Stimulated activated CD8-positive, alpha-beta memory T cell treated with anti-CD3 and anti-CD28 coated beads, Interleukin-7, amount 100 ng/mL, for 4 hours (primary cell): ENCODE measurements around the gene TAOK3.
"Not testable (repeated sequence)": the region's sequence is repeated elsewhere in the genome, so short reads cannot be mapped to it uniquely, and the experiment has no call there.

ENCODE experiments used
- DNase-seq, 2 donors: peaks; one replicate each; pipeline ENCODE4 v3.0.0-alpha.2; 2020; ENCODE audit warnings: low read depth in 2 of 2

The TAOK3 gene

DNA sequence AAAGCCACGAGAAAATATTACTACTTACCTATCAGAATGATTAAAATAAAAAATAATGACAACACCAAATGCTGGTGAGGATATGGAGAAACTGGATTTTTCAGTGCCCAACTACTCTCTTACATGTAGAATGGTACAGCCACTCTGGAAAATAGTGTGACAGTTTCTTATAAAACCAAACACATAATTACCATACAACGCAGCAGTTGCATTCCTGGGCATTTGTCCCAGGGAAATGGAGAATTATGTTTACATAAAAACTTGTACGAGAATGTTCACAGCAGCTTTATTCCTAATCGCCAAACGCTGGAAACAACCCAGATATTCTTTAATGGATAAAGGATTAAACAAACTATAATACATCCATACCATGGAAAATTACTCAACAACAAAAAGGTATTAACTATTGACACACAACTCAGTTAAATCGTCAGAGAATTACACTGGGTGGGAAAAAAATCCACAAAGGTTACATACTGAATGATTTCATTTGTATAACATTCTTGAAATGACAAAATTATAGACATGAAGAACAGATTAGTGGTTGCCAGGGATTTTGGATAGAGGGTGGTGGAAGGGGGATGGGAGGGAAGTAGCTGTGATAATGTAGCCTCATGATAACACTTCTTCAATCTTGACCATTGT, 35.4 kb downstream of the TAOK3 start:
- DNase-seq, result no peak

DNA sequence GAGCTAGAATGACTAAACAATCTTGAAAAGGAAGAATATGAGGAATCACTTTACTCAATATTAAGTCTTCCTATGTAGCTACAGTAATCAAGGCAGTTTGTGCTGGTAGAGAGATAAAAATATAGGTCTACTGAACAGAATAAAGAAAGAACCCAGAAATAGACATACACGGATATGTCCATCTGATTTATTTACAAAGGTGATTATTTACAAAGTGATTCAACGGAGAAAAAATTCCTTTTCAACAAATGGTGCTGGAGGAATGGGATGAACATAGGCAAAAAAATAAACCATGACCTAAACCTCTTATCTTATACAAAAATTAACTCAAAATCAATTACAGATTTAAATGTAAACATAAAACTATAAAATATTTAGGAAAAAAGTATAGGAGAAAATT, 36.6 kb downstream of the TAOK3 start:
- DNase-seq, result no peak

DNA sequence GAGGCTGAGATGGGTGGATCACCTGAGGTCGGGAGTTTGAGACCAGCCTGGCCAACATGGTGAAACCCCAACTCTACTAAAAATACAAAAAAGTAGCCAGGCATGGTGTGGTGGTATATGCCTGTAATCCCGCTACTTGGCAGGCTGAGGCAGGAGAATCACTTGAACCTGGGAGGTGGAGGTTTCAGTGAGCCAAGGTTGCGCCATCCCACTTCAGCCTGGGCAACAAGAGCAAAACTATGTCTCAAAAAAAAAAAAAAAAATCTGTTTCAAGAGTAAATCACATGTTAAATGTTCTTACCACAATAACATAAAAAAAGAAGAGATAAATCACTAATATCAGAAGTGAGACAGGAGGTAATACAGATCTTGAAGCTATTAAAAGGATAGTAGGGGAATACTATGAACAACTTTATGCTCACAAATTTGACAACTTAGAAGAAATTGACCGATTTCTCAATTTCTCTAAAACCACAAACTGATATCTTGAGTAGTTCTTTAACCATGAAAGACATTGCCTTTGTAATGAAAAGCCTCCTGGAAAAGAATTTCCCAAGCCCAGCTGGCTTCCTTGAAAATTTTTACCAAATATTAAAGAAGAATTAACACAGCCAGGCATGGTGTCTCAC, 37.7 kb downstream of the TAOK3 start:
- no peak for DNase-seq

DNA sequence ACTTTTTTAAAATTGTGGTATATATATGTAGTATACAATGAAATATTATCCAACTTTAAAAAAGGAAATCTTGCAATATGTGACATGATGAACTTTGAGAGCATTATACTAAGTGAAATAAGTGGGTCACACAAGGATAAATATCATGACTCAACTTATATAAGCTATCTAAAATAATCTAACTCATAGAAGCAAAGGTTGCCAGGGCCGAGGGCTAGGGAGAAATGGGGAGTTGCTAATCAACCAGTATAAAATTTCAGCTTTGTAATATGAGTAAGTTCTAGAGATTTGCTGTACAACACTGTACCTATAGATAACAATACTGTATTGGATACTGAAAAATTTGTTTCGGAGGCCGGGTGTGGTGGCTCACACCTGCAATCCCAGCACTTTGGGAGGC, 38.5 kb downstream of the TAOK3 start:
- no peak for DNase-seq

DNA sequence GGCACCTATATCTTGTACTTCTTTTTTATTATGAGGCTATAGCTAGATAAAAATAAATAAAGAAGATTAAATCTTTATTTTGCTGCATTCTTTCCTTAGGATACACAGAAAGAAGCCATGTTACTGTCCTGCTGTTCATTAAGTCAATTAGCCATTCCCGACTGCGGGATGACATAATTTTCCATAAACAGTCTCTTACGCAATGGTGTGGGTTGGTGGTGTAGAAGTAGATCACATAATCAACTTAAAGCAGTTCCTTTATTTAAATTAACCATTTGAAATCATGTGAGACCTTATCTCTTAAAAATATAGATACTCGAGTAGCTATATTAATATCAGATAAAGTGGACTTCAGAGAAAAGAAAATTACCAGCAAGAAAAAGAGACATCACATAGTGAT, 40.2 kb downstream of the TAOK3 start:
- no peak for DNase-seq

DNA sequence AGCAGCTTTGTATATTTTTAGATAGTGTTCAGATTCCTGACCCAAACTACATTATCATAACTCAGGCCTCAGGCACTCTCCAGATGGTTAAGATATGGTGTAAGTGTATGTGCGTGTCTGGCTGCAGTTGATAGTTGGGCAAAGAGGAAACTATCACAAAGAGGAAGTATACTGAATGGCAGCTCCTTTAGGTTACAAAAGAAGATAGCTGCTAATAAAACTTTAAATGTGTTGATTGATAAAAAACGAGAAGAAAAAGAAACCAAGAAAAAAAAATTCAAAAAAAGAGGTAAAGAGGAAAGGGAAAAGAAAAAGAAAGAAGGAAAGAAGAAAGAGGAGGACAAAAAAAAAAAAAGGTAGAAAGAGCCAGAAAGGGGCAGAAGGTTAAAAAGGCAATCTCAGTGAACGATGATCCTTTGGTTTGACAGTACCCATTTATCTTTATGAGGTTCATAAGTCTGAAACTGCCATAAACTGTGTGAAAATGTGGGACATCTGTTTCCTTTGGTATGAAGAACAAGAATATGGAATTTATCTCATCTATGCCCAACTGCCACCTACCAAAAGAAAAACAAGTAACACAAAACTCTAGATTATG, 42.2 kb downstream of the TAOK3 start:
- no peak for DNase-seq

DNA sequence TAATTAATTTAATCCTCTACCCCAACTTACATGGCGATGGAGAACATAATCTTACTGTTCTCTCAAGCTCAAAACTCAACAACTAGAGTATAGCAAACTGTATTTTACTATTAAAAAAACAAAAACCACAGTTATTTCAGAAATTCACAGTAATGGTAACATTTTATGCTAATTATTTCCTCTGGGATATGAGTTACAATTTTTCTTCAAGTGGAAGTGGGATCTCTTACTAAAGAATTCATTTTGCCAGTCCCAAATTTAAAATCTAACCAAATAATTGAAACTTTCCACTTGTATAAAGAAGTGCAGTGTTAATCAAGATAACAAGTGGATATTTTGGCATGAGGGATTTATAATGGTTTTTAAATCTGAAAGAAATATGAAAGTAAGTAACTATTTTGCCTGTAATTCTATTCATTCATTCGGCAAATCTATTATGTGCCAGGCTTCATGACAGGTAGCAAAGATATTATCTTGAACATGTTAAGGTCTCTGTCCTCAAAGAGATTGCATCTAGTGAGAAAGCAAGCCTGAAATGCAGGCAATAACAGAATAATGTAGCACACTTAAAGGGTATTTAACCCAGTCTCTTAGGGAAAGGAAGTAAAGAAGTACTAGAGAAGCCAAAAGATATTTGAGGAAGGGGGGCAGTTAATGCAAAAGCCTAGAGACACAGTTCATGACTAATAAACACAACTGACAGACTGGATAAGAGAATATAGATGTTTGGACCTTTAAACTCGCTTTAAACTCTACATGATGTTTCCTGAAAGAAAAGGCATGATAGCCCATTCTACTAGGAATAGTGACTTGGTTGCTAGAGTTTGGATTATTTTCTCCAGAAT, 44.0 kb downstream of the TAOK3 start:
- DNase-seq, result no peak

DNA sequence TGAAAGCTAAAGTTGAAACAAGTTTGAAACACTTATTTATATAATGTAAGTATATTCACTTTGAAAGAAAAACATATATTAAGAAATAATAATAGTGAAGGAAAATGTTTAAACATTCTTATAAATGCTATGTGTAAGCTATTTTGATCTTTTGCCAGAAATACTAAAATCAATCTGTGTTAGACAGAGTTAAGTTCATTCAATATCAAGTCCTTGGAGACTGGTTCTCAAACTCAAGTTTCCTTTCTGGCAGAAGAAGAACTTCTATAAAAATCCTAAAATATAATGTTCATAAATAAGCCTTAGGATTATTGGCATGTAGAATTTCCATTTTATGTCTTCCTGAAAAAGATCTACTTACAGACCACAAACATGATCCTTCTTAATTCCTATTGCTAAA, 45.3 kb downstream of the TAOK3 start:
- no peak for DNase-seq

DNA sequence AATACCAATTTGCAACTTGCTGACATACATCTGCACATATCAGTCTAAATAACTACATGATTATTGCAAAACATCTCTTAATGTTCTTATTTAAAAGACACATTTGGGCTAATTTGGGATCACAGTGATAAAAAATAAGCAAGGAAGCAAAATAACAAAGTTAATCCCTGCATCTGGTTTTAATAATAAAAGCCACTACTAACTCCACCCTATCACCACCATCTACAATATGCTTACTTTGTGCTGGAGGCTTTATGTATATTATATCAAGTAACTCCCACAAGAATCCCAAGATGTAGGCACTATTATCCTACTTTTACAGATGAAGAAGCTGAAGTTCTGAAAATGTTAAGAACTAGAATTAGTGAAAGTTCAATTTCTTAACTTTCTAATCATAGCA, 45.7 kb downstream of the TAOK3 start:
- no peak for DNase-seq

DNA sequence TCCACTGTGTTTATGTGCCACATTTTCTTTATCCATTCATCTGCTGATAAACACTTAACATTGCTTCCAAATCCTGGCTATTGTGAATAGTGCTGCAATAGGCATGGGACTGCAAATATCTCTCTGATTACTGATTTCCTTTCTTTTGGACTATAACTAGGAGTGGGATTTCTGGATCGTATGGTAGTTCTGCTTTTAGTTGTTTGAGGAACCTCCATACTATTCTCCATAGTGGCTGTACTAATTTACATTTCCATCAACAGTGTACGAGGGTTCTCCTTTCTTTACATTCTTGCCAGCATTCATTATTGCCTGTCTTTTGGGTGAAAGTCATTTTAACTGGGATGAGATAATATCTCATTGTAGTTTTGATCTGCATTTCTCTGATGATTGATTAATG, 47.6 kb downstream of the TAOK3 start:
- no peak for DNase-seq

DNA sequence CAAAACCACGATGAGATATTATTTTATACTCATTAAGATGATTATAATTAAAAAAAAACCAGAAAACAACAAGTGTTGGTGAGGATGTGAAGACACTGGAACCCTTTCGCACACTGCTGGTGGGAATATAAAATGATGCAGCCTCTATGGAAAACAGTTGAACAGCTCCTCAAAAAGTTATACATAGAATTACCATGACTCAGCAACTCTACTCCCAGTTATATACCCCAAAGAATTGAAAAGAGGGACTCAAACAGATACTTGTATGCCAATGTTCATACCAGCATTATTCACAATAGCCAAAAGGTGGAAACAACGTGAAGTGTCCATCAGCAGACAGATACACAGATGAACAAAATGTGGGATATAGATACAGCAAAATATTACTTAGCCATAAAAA, 53.1 kb downstream of the TAOK3 start:
- DNase-seq, result no peak

DNA sequence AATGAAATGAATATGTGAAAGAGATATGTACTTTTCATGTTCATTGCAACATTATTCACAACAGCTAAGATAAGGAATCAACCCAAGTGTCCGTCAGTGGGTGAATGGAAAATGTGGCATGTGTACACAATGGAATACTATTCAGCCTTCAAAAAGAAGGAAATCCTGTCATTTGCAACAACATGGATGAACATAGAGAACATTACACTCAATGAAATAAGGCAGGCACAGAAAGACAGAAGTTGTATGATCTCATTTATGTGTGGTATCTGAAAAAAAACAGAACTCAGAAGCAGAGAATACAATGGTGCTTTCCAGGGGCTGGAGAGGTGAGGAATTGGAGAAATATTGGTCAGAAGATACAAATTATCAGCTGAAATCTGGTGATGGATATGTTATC, 54.0 kb downstream of the TAOK3 start:
- DNase-seq, result no peak

DNA sequence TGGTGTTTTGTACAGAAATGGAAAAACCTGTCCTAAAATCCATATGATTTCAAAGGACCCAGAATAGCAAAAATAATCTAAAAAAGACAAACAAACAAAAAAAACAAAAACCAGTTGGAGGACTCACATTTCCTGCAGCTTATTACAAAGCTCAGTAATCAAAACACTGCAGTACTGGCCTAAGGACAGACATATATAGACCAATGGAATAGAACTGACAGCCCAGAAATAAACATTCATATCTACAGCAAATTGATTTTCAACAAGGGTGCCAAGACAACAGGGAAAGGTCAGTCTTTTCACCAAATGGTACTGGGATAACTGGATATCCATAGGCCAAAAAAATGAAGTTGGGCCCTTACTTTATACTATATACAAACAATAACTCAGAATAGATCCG, 55.0 kb downstream of the TAOK3 start:
- DNase-seq, result no peak

DNA sequence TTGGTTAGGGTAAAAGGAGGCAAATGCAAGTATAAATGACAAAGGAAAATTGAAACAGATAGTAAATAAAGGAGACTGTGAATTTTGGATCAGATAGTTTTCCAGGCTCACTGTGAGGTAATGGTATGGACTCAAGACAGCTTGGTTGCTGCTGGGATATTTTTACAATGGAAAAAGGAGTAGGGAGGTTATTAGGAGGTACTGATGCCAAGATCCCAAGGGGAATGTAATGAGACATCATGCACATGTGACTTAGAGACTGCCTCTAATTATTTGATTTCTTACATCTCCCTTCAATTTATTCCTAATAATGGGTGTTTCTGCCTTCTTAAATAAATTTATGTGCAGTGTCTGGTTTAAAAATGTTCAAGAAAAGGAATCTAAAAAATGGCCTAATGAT, 56.9 kb downstream of the TAOK3 start:
- DNase-seq, result no peak

DNA sequence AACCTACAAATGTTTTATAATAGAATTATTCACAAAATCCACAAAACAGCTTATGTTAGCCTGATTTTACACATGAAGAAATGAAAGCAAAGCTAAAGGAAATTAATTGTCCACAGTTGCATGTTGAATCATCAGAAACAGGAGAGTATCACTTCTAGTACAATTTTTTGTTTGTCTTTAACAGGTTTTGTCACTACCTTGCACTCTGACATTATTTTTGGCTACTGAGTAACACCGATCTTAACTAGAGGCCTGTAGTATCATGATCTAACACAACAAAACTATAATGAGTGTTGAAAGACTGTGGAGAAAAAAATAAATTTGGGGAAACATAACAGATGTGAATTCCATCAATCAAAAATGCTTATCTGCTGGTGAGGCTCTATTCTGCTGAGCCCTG, 60.1 kb downstream of the TAOK3 start:
- DNase-seq, result no peak

DNA sequence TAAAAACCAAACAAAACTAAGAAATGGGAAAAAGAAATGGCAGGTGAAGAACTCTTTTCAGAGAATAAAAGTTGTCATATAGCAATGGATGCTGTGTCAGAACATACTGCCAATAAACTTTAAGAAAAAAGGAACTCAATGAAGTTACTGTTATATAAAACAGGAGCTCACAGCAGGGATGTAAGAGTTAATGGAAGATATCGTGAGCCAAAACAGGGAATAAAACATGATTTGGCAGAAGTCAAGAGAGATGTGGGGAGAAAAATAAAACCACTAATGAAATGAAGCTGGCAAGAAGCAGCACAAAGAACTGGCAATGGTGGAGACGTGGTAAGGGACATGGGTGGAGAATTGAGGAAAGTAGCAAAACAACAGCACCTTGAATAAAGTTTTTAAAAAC, 61.0 kb downstream of the TAOK3 start:
- DNase-seq, result no peak

DNA sequence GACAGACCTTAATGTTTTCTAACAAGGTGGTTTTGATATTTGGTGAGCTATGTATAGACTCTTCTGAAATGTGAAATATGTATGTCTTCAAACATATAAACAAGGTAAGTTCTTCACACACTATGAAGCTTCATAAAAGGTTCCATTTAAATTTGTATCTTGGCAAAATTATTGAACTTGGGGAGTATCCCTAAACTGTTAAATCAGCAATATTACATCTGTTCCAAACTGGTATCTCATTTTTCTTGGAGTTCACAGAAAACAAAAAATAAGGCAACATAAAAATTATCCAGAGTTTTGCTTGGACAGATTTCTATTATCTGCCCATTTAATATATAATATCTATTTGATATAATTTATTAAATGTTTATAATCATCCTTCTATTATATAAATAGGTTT, 62.4 kb downstream of the TAOK3 start:
- DNase-seq, result no peak

DNA sequence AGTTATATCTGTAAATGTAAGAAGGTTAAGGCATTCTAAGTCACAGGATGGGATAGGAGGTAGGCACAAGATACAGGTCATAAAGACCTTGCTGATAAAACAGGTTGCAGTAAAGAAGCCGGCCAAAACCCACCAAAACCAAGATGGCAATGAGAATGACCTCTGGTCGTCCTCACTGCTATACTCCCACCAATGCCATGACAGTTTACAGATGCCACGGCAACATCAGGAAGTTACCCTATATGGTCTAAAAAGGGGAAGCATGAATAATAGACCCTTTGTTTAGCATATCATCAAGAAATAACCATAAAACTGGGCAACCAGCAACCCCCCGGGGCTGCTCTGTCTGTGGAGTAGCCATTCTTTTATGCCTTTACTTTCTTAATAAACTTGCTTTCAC, 64.7 kb downstream of the TAOK3 start:
- not testable (repeated sequence) for DNase-seq

DNA sequence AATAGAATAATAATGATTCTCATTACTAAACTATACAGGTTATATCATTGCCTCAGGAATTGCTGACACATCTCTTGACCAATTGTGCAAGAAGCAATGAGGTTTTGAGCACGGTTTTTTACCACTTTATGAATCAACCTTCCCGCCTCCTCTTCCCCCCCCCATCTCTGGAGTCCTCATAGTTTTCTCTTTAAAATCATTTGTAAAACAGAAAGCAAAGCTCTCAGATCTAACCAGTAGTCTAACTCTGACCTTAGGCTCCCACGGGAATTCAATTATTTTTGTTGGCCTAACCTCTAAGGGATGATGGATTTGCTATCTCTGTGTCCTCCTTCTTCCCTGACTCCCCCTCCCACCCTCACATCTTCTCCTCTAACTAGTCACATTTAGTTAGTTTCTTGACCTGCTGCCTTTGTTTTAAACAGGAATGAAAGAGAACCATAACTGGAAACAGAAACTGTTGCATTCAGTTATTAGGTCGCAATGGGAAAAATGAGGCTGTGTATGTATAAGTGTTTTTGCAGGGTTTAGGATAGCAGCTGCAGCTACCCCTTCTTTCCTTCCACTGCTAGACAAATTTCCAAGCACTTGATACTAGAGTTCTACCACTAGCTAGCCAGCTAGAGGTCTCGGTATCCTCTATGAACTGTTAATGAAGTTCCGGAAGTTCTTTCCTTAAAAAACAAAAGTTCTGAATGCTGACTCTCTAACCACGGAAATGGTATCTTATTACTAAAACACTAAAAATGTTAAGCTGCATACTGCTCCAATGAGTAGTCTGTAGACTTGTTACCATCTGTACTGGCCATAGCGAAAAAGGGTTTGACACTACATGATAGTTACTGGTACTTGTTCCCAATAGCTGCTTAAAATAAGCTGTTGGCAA, 65.4 kb downstream of the TAOK3 start:
- peak; percentile 16 to 19 for DNase-seq

DNA sequence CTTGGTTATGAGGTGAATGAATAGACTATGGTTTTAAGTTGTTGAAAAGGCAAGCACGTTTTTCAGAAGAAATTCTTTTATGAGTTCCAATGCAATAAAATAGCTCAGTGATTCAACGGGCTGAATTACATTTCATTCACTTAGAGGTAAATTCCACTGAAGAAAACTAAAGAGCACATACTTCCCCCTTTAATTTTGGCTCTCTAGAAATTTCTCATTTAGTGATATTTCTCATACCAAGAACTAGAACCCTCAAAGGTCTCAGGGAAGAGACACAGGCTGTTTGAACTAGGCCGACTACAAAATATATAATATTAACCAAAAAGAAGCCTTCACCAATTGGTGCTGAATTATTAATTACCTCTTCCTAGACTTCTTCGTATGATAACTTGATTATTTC, 68.6 kb downstream of the TAOK3 start:
- DNase-seq, result no peak

DNA sequence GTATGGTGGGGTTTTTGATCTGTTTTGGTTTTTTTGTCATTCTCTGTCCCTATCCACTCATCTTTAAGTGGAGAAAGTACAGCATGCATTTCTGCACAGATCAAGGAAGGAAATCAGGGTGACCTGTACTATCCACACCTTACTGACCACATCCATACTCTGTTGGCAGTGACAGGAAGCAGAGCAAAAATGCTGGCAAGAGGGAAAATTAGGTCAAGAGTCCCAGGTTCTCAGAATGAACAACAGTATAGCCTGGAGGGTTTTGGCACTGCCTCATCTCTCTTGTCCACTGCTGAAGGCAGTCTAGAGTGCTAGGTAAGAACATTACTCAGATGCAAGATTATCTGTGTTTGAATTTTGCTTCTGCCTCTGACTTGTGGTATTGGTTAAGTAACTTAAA, 70.7 kb downstream of the TAOK3 start:
- no peak for DNase-seq
